HG02884 (cell line): Measurements from ENCODE around the gene SAFB.
"Not testable (repeated sequence)": the region's sequence is repeated elsewhere in the genome, so short reads cannot be mapped to it uniquely, and the experiment has no call there.

Source experiments
- ATAC-seq: cut with Tn5 transposase; IDR thresholded peaks from one replicate; pipeline ENCODE4 v1.9.1; 2021; ENCODE audit warnings: mild to moderate bottlenecking, moderate library complexity; ENCODE audit not compliant: unreplicated experiment

The SAFB gene

DNA sequence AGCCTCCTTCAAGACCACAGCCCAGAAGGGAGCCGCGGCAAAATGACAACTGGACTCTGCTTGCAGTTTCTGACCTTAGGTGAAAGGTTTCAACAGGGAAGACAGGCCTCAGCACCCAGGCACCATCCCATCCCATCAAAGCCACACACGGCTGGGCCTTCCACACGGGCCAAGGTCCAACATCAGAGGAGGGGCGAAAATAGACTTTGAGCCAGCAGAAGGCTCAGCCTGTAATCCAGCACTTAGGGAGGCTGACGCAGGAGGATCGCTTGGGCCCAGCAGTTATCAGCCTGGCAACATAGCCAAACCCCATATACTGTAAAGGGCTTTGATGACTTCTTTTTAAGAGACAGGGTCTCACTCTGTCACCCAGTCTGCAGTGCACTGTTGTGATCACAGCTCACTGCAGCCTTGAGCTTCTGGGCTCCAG is 28.3 kb upstream of the SAFB start:
- no peak for ATAC-seq

DNA sequence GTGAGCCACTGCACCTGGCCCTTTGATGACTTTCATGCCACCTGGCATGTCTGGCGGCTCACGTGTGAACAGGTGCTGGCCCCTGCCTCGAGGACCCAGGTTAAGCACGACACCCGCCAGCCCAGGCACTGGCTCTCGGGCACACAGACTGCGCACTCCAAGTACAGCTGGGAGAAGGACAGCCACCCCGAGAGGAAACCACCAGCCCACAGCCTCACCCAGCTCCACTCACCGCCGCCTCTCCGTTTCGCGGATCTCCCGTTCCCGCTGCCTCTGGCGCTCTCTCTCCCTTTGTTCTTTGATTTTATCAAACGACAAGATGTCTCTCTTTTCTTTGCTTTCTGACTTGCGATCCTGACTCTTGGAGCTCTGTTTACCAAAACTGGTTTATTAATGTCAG is 27.8 kb upstream of the SAFB start:
- no peak for ATAC-seq

GRCh38 chr19:5595745-5596144 is 27.1 kb upstream of the SAFB start:
- ATAC-seq = no peak

DNA sequence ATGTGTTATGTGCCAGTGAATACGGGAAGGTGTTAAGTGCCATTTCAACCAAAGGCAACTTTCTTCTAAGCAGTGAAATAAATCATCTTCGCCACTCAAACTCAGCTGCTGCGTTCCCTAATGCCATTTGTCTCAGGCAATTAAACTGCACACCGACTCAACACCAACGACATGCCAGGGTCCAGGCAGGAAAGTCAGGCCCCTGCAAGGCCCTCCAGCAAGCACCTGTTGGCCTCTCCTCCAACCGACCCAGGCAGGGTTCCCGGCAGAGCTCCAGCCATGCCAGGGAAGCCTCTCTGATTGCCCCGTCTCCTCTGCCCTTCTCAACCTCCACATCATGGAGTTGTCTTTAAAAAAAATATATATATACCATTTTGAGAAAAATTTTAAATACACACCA is 22.1 kb upstream of the SAFB start:
- no peak for ATAC-seq

- ATAC-seq = no peak
These were observed 19.3 kb upstream of the SAFB start for GRCh38 chr19:5603626-5604025.

DNA sequence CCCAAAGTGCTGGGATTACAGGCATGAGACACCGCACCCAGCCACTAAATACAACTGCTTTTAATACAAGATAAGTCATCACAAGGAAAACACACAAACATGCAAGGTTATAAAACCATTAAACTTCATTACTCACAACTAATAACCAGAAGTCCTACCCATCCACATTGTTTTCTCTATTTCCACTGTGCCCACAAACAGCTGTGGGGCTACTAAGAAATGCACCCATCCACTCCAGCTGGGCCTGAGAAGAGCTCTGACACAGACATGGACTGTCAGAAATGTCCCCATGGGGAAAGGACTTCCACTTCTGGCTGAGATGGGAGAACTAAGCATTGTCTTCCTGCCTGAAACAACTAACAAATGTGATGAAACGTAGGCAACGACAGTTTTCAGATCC is 17.5 kb upstream of the SAFB start:
- no peak for ATAC-seq

DNA sequence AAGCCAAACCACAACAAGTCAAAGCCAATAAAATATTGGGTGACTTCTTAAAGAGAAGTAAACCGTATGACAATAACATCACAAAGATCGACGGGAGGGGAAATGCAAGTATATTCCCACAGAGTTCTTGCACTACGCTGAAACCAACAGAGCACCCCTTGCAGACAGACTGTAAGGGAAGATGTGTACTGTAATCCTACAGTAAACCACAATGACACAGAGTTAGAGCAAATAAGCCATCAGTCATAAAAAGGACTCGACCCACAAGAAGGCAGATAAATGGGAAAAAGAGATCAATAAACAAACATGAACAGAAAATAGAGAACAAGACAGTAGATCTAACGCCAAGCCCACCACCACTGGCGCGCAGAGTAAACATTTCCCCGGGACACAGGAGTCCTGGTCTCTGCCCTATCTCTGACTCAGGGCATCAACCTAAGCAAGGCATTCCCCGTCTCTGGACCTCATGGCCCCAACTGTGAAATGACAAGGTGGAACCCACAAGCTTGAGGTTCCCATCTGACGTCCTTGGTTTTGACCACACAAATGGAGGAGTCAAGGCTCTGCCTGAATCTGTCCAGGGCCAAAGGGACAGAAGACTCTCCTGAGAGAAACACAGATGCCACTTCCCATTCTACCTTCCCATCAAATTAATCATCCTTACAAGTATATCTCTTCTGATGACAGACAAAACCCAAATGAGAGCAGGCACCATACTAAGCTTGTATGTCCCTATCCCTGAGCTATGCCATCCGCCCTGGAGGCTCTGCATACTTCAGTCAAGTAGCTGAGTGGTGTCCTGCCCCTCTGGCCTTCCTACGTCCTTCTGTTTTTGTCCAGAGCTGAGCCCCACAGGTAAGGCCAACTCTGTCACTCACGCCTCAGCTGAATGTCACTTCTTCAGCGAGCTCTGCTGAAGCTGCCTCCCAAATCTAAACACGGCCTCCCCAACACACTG is 15.3 kb upstream of the SAFB start:
- ATAC-seq = no peak

DNA sequence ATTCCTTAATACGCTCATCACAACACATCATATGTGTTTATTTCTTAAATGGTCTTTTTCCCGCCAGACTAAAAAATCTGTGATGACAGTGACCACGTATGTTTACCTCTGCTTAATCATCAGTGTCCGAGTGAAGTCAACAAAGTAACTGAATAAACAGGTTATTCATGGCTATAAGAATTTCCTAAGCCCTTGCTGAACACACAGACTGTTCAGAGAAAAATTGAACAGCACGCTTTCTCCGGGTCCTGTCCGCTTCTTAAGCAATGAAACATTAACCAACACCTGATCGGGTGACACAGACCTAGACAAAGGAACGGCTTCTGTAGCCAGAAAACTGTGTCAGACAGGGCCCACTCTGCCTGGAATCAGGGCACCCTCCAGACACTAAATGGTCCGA is 14.6 kb upstream of the SAFB start:
- no peak for ATAC-seq

GRCh38 chr19:5608766-5609165 is 14.1 kb upstream of the SAFB start:
- ATAC-seq = not testable (repeated sequence)

DNA sequence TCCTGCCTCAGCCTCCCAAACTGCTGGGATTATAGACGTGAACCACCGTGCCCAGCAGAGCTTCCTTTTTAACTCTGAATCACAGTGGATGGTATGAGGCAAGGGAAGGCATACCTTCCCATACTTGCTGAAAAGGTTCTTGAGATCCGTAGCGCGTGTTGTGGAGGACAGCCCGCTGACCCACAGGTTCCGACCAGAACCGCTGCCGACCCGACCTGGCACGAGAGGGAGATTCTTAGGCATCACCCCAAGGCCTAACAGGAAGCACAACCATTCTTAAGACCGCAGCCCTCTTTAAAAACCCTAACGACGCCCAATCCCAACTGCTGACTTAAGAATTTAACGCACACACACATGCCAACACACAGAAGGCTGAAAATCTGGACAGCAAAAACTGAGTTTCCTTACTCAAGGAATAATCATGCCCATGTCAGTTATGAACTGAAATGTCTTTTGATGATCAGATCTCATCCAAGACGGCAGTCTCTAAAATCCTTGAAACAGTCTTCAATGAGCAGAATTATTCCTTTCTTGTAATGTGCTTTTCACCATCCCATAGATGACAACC is 12.9 kb upstream of the SAFB start:
- no peak for ATAC-seq

GRCh38 chr19:5612891-5613865 is 9.7 kb upstream of the SAFB start:
- no peak for ATAC-seq

DNA sequence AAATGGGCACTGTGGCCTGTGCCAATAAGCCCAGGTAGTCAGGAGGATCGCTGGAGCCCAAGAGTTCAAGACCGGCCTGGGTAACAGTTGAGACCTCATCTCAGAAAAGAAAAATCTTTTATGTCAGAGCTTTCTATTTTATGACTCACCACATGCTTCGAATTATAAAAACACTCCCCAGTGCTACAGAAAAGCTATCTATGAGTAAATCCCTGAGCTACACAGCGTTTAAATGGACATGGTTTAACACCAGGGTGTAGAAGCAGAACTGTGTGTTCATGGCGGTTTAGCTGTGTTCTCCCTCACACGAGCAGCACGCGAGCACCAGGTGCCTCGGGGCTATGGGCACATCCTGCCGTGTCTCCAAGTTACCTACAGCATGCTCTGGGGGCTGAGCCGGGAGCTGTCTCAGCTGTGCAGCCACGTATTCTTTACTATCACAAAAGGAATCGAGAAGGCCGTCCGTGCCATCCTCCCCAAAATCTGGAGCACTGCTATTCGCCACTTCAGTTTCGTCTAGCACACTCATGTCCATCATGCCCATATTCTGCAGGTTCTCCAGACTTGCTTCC is 7.0 kb upstream of the SAFB start:
- no peak for ATAC-seq

DNA sequence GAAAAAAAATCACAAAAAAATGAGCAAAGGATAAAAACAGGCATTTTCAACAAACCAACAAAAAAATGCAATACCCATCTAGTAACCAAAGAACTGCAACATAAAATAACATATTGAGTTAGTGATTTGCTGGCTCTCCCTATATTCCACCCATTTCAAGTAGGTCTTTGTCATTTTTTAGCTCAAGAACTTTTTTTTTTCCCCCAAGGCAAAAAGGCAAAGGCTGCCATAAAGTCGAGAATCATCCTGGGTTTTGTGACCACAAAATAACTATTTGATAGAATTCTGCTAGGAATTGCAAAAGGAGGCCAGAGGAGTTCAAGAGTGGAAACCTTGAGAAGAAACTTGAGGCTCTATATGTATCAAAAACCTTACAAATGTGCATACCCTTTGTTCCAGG is 5.8 kb upstream of the SAFB start:
- ATAC-seq = no peak

DNA sequence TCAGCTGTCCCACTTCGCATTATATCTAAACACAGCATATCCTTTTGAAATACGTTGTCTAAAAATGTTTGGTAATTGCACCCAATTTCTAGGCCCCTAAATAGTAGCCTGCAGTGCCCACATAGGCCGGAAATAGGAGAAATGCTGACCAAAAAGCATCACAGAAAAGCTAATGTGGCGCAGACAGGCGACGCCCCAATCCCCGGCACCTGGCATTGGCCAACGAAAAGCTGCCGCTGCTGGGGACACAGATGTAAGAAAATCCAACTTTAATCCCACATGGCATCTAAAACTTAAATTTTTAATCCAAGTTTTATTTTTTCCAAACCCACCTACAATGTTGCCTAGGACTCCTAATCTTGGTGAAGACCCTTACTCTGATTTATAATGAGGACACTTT is 4.3 kb upstream of the SAFB start:
- no peak for ATAC-seq

DNA sequence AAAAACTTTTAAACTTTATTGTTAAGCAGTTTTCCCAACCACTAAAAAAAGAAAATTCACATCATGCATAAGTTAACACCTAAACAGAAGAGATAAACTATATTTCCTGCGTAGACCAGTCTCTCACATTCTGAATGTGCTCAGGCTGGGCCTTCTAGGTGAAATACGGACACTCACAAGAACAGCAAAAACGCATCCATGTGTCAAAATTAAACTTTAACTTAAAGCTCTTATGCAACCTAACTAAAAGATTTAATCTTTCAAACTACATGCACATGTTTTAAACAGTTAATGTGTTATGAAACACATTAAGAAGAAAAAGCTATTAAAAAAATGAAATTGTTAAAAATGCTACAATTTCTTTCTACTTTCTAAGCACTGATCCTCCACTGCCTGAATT is 2.9 kb upstream of the SAFB start:
- no peak for ATAC-seq

DNA sequence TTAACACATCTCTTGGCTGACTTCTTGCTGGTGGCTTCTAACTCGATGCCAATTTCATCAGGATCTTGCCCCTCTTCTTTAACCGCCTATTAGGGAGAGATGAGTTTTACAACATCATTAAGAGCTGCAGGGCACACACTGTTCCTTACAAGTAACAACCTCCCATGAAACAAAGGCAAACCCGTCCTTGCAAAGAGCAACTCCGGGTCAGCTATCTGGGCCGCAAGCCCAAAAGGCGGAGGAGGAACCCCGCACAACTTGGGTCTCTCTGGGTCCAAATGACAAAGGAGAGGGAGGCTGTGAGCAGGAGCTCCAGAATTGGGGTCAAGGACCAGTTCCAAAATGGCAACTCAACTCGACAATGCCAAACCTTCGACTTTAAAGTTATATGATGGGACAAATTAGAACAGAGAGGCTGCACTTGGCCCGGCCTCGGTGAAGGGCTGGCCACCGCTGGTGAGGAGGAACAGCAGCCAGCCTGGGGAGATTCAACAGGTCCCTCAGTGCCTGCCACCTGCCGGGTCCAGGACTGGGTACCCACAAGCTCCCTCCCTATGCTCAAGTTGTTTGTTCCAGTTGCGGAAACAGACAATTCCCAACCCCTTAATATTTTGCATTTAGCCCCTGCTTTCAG is 1.5 kb upstream of the SAFB start:
- no peak for ATAC-seq

DNA sequence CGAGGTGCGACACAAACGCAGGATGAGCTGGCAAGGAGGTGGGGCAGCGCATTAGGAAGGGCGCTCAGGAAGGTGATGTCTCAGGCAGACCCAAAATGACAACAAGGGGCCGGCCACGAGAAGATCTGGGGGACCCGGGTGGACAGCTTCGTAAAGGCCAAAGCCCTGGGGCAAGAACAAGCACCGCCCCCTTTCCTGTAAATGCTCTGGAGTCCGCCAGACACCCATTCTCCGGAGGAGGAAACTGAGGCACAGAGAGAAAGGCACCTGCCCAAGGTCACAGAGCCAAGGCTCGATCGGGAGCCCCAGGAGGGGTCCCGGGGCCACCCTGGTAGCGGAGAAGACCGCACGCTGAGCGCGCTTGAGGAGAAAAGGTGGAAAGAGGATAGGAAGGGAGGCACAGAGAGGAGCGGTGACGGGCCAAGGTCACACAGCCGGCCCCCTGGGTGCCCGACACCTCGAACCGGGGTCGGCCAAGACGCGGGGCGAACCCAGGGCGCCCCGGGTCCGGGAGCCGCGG is 878 bp upstream of the SAFB start:
- no peak for ATAC-seq

- ATAC-seq = no peak
These were observed 624 bp downstream of the SAFB start for GRCh38 chr19:5623397-5624017.

- ATAC-seq = no peak
These were observed 1.3 kb downstream of the SAFB start for GRCh38 chr19:5624018-5624663.
